GM18508 (cell line): ENCODE measurements around the gene ADCY9.

ENCODE experiments used
- ATAC-seq: cut with Tn5 transposase; IDR thresholded peaks from one replicate; pipeline ENCODE4 v1.9.1; 2021; ENCODE audit warnings: moderate number of reproducible peaks; ENCODE audit not compliant: insufficient read depth, unreplicated experiment

ADCY9 gene

DNA sequence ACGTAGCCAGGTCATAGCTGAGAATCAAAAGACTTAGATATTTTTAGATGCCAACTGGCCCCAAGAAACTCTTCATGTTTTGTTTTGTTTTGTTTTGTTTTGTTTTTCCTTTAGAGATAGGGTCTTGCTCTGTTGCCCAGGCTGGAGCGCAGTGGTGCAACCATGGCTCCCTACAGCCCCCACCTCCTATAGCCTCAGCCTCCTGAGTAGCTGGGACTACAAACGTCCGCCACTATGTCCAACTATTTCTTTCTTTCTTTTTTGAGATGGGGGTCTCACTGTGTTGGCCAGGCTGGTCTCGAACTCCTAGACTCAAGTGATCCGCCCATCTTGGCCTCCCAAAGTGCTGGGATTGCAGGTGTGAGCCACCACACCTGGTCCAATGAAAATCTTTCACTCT, 107.1 kb downstream of the ADCY9 start:
- no peak for ATAC-seq

DNA sequence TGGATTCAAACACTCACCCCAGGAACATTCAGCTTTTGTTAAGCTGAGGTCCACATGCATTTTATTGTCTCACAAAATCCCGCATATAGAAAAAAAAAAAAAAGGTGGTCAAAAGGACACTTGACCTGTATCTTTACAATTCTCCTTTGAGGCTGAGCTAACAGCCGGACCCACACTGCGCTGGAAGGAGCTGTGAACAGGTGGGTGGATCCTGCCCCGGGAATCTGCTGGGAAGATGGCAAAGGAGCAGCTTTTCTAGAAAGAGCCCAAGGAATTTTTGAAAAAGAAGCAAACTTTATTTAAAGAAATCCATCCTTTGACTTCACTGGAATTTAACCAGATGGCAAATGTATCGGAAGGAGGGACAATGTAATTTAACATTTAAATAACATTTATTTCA, 108.1 kb downstream of the ADCY9 start:
- ATAC-seq, result no peak

DNA sequence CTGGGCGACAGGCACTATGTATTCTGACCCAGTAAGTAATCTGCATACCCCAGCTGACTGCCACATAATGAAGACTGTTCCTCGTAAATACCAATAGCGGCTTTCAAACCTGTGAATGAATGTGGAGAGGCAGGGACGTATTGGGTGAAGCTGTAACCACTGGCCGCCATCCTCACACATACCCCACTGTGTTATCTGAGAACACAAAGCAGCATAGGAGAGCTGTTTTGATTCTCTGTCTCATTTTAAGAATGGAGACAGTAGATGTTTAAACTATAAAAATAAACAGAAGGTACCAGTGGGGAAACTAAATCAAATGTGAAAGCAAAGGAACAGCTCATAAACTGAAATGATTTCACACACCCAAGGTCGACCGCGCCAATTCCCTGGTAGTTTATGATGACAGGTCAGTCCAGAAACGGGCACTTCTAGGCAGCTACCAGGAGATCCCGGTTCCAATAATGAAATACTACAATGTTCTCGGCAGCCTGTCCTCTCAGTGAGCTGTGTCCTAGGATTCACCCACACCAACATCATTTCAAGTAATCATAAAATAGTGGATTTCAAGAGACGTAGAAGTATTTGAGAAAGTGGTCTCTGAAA, 109.7 kb downstream of the ADCY9 start:
- no peak for ATAC-seq

DNA sequence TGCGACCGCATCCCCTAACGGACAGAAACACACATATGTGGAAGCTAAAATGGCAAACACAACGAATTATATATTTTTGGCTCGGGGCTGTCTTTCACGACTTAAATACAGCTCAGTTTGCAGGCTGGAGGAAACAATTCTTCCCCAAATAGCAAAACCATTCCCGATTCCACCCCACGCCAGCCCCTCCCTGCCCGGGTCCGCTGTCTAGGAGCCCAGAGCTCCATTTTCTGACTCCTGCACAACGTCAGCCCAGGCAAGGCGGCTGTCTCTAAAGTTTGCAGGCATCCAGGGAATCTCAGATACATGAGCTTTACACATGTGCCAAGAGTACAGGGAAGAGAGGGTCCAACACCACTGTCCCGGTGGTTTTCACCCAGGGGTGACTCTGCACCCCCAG, 110.5 kb downstream of the ADCY9 start:
- ATAC-seq, result no peak

DNA sequence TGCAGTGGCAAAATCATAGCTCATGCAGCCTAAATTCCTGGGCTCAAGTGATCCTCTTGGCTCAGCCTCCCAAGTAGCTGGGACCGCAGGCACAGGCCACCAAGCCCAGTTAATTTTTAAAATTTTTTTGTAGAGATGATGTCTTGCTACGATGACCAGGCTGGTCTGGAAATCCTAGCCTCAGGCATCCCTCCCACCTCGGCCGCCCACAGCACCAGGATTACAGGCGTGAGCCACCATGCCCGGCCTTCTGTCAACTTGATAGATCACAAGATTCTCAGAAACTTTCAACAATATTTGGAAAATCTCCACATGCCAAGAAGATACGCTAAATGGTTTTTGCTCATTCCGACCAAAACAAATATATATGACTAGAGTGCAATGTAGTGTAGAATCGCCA, 111.0 kb downstream of the ADCY9 start:
- no peak for ATAC-seq

DNA sequence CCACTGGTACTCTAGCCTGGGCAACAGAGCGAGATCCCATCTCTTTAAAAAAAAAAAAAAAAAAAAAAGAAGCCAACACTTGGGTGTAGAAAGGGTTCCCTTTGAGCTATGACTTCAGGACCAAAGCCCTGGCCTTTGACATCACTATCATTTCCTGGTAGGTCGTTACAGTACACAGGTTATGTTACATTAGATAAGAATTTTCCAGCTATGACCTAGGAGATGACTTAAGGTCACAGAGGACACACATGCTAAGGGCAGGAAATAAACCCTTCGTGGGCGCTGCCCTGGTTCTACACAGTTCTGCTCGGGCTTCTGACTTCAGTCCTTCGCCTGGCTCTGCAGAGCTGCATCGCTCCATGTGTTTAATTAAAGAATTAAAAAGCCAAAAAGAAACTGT, 112.0 kb downstream of the ADCY9 start:
- ATAC-seq, result no peak

DNA sequence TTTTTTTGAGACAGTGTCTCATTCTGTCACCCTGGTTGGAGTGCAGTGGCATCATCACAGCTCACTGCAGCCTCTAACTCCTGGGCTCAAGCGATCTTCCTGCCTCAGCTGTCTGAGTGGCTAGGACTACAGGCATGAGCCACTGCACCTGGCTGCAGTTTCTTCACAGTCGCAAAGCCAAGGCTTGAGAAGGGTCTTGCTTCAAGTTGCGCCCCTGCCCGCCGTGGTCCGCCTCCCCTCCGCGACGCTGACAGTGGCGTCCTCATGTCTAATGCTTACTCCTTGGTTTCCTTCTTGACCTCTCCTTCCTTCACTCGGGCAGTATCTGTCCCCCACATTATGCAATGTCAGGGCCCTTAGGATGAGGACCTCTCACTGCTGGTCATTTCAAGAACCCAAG, 112.7 kb downstream of the ADCY9 start:
- ATAC-seq, result no peak

DNA sequence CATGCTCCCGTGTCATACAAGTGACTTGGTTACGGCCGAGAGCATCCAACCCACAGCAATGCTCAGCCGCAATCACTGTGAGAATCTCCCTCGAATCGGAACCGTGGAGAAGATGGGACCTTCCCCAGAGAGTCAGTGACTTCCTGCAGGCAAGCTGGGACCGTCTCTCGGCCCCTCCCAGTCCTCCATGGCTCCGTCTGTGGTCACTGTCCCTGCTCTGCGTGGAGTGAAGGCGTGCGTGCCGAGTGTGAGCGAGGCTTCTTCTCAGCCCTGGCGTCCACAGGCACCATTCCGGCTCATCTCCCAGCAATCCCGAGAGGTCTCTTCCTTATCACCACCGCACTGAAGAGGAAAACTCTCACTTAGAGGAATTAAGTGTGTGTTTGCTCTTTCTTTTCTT, 113.1 kb downstream of the ADCY9 start:
- ATAC-seq, result no peak

DNA sequence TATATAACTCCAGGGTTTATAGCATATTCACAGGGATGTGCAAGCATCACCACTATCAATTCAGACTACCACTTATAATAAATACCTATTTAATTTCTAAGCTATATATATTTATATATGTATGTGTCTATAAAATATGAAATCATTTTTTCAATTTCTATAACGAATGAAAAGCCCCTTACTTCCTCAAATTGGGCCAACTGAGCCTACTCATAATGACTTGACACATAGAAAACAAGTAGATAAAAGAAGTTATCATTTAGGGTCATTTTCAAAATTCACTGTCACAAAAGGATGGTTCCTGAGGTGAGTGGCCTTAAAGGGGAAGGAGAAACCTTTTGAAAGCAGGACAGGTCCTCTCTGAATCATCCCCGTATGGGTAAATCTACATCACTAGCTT, 114.1 kb downstream of the ADCY9 start:
- ATAC-seq, result no peak

DNA sequence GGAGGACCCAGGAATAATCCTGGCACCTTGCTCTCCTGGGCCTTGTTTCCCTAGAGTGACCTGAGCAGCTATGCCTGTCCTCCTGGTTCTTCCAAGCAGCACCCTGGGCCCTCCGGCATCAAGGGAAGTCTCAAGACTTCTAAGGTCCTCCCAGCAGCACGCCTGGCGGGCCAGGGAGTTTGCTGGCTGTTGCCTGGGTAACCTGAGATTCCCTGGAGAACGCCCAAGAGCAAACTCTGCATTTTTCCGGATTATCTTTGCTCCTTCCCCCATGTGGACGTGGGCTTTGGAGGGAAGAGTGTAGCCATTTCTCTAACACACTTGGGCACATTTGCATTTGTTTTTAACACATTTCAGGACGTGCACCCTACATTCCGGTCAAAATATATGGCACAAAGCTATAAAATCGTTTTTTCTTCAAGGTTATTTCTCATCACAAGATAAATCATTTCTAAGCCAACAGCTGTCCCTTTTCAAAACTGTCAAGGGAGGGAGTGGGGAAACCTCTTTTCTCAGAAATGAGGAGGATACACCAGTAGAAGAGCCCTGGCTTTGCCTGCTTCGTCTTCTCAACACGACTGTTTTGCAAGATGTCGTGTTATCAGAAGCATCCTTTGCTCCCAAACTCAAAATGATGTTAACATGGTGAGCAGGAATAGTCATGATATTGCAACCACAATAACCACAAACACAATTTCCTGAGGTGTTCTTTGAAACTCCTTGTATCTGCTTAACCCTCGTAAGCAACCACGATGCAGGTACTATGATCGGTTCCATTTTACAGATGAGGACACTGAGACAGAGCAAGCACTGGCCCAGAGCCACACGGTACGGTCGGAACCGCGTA, 116.5 kb downstream of the ADCY9 start:
- ATAC-seq, result no peak

DNA sequence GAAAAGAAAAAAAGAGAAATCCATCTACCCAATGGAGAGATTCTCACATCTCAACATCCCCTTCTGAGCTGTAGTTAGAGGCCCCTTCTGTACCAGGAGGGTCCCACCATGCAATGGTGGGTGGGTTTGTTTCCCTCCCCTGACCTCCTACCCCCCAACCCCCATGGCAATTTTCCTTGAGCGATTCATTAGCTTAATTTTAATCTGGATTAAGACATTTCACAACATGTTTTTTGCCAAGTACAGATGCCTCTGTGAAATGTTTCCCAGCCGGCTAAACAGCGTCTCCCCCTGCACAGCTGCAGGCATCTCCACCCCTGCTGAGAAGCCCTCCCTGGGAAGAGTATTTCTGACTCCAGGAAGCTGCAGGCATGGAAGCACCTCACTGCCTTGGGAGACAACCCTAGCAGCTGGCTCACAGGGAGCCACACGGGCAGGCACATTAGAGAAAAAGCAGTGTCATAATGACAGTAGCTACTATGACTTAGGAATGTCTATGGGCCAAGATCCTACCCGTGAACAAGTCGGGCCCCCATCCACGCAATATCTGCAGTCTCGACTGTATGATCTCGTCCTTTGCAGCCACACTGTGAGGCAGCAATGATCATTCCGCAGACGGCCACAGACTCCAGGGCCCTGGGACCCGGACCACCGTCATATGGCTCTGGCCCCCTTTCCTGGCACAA, 117.3 kb downstream of the ADCY9 start:
- no peak for ATAC-seq

DNA sequence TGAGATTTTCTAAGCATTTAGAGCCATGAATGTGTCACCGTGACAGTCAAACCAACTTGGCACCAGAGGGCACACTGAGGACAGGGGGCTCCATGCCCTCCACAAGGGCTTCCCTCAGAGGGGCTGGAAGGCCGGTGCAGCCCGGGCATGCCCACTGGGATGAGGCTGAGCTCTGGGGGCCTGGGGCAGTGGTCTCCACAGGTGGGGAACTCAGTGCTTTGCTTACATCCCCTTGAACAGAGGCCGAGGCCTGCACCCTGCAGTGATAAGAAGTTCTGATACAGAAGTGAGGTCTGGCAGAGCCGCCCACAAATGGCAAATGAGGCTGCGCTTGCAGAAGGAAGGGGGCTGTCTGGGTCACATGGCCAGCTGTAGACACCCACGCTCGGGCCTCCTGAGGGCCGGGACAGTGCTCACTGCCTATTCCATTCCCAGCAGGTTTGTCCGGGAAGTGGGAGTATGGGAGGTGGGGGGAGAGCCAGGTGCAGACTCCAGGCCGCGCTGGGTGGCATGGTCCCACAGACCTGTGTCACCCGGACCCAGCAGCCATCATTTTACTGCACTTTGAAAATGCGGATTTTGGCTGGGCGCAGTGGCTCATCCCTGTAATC, 118.9 kb downstream of the ADCY9 start:
- no peak for ATAC-seq

DNA sequence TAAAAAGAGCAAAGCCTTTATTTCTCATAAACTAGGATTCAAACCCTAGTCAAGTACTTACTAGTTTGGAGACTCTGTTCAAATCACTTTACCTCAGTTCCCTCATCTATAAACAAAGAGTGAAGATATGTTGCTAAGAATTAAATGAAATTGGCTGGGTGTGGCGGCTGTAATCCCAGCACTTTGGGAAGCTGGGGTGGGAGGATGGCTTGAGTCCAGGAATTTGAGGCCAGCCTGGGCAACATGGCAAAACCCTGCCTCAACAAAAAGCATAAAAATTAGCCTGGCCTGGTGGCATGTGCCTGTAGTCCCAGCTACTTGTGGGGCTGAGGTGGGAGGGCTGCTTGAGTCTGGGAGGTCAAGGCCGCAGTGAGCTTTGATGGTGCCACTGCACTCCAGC, 121.2 kb downstream of the ADCY9 start:
- ATAC-seq, result no peak

DNA sequence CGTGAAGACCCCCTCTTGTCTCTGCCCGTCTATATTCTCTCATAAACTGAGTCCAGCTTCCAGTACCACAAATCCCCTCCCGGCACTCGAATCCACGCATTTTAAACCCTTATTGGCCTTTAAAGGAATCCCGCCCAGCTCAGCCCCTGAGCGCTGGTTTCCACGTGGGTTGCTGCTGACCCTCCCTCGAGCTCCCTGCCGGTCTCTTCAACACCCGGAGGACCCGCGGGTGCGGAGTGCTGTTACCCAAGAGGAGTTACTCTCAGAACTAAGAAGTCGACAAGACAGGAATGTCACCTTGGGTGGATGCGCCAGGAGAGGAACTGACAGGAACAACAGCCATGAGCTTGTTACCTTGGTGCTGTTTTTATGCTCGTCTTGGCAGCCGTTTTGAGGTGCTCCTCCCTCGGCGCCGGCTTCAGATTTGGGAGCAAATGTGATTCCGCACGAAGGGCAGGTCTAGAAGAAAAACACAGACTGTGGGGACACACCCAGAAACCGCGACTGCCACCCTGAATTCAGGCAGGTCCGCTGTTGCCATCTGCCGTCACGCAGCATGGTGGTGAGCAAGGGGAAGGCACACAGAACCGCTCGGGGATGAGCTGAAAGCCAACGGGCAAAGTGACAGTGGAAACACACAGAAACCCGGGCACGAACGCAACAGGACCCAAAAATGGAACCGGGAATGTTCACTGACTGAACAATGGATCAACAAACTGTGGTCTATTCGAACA, 123.0 kb downstream of the ADCY9 start:
- ATAC-seq, result no peak

DNA sequence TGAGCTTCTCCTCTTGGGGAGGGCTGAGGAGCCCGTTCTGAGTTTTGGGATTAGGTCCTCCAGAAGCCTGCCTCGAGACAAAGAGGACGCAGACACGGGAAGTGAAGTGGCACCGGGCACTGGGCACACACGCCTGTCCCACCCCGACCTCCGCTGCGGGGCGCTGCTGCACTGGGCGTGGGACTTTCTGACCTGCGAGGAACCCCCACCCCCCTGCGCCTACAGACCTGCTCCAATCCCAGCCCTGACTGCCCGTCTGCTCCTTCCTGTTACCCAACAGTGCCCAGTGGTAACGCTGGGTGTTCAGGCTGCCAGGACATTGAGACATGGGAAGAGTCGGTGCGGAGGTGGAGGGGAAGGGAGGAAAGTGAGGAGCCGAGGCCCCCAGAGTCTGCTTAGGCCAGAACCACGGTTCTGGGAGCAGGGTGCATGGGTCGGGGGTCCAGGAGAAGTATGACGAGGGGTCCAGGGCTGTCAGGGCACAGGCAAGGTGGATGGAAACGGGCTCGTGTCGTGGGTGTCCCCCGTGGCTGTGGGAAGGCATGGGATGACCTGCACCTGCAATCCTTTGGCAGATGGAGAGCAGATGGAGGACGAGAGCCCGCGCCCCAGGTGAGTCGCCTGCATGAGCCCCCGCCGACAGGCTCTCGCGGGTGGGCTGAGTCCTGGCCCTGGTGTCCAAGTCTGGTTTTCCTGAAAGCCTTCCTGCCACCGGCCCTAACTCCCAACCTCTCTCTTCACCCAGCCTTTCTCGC, 123.8 kb downstream of the ADCY9 start:
- no peak for ATAC-seq

DNA sequence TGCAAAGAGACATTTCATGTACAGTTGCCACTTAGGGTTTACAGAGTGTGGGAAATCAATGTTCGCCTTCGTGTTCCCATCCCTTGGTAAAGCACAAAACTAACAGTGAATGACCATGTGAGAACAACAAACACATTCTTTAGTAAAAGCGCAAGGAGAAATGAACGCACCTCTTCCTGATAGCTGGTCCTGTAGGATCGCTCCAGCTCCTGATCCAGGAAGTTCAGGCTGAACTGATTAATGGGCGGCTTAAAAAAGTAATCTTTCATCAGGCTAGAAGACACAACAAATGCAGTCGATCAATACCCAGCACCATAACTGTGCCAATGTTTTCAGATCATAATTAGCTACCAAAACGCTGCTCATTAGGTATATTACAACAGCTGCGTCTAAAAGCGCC, 127.4 kb downstream of the ADCY9 start:
- ATAC-seq, result no peak

DNA sequence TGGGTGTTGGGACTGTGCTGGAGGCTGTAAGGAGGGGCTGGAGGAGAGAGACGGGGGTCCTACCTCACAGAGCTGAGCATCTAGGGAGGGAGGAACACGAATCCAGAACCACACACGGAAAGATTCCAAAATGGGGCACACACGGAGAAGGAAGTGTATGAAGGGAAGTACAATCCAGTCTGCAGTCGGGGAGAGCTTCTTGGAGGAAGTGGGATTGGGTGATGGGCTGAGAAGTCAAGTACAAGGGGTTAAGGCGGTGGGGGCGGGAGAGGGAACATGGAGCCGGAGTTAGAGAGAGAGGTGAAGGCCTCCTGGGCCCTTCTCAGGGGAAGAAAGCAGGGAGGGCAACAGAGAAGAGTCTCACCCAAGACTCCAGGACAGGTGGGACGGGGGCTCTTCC, 128.2 kb downstream of the ADCY9 start:
- ATAC-seq, result no peak

DNA sequence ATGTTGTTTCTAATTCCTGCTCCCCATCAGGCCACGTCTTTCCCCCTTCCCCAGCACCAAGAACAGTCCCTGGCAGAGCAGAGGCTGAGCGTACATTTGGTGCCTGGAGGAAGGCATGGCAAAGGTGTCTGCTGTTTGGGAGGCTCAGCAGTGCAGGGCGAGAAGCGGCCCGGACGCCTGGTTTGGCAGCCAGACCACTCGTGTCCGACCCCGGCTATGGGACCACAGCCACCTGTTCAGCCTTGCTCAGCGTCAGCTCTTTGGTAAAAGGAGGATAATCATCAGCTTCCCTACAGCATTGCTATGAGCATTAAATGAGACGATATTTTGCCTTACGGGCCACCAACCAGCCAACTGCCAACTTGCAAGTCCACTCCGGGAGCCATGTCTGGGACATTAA, 129.0 kb downstream of the ADCY9 start:
- no peak for ATAC-seq

DNA sequence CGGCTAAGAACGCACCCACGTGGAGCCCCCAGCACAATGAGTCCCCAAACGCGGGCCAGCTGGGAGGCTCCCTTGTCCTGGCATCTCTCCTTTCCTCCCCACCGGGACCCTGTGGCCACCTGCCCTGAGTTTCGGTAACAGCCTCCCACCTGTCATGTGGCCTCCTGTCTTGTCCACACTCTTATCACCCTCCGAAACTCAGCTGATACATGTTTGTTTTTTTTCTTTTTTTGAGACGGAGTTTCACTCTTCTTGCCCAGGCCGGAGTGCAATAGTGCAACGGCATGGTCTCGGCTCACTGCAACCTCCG, 130.1 kb downstream of the ADCY9 start:
- no peak for ATAC-seq
